ENCODE measurements around the gene SSX1.
"Not testable (repeated sequence)": the region's sequence is repeated elsewhere in the genome, so short reads cannot be mapped to it uniquely, and the experiment has no call there.

DNA sequence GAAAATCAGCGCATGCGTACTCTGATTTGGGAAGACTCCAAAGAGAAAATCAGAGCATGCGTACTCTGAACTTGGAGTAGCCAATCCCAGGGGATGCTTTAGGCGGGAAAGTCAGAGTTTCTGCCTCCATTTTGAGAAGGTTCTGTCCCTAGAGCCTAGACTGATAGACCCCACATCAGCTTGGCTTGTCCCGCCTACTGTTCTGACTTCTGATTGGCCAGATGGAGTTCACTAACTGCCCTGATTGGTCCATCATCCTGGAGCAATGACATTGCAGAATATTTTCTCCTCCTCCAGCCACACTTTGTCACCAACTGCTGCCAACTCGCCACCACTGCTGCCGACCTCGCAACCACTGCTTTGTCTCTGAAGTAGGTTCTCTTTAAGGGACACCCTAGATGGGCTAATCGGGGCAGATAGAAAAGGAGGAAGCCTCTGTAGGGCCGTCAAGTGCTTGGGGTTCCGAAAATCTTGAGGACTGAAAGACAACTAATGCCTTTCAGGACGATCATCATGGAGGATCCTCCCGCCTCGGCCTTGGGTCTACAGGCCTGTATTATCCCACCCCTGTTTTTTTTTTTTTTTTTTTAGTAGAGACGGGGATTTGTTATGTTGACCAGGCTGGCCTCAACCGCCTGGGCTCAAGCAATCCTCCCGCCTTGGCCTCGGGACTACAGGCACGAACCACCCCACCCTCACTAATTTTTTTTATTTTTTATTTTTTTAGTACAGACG, at the start of gene SSX1:
- TF ChIP-seq ARNTL (CRISPR knock-in tag; IDR thresholded peaks at IDR 0.05; ENCODE audit: borderline replicate concordance, low read depth); PPARA (CRISPR knock-in tag; IDR thresholded peaks at IDR 0.05; ENCODE audit: borderline replicate concordance); ZNF8 (CRISPR knock-in tag; IDR thresholded peaks at IDR 0.05); RARB (CRISPR knock-in tag; IDR thresholded peaks at IDR 0.05); ZFP3 (CRISPR knock-in tag; IDR thresholded peaks at IDR 0.05); OSR1 (CRISPR knock-in tag; IDR thresholded peaks at IDR 0.05); CSDC2 (CRISPR knock-in tag; IDR thresholded peaks at IDR 0.05): not testable (repeated sequence)
- TF ChIP-seq, protein P1, sequence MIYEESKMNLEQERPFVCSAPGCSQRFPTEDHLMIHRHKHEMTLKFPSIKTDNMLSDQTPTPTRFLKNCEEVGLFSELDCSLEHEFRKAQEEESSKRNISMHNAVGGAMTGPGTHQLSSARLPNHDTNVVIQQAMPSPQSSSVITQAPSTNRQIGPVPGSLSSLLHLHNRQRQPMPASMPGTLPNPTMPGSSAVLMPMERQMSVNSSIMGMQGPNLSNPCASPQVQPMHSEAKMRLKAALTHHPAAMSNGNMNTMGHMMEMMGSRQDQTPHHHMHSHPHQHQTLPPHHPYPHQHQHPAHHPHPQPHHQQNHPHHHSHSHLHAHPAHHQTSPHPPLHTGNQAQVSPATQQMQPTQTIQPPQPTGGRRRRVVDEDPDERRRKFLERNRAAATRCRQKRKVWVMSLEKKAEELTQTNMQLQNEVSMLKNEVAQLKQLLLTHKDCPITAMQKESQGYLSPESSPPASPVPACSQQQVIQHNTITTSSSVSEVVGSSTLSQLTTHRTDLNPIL (CRISPR knock-in tag; IDR thresholded peaks at IDR 0.05; ENCODE audit: low read depth): not testable (repeated sequence)
- TF ChIP-seq, protein P2, sequence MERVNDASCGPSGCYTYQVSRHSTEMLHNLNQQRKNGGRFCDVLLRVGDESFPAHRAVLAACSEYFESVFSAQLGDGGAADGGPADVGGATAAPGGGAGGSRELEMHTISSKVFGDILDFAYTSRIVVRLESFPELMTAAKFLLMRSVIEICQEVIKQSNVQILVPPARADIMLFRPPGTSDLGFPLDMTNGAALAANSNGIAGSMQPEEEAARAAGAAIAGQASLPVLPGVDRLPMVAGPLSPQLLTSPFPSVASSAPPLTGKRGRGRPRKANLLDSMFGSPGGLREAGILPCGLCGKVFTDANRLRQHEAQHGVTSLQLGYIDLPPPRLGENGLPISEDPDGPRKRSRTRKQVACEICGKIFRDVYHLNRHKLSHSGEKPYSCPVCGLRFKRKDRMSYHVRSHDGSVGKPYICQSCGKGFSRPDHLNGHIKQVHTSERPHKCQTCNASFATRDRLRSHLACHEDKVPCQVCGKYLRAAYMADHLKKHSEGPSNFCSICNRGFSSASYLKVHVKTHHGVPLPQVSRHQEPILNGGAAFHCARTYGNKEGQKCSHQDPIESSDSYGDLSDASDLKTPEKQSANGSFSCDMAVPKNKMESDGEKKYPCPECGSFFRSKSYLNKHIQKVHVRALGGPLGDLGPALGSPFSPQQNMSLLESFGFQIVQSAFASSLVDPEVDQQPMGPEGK (CRISPR knock-in tag; IDR thresholded peaks at IDR 0.05; ENCODE audit: borderline replicate concordance): not testable (repeated sequence)

All from SK-N-SH treated with all-trans-retinoic acid at 6 μM for 48 hours (cell line).